Fibroblast of pulmonary artery (primary cell): Measurements from ENCODE around the gene HHATL.
A peak's percentile ranks its signal among the peaks of the same experiment; 100 is the strongest.

Experiments
- DNase-seq: peaks from one replicate; pipeline ENCODE4 v3.0.0-alpha.2; 2010; ENCODE audit warnings: low read depth
- H3K4me3 ChIP-seq: replicated peaks from 2 replicates; pipeline ENCODE4 v1.5.1; 2011; ENCODE audit warnings: low read depth, mild to moderate bottlenecking, control low read depth, low read length, moderate library complexity
- CTCF ChIP-seq: IDR thresholded peaks from 2 replicates; pipeline ENCODE4 v1.5.1; 2011; ENCODE audit warnings: mild to moderate bottlenecking, control low read depth, low read length, inconsistent platforms; ENCODE audit errors: missing control alignments

Gene HHATL

DNA sequence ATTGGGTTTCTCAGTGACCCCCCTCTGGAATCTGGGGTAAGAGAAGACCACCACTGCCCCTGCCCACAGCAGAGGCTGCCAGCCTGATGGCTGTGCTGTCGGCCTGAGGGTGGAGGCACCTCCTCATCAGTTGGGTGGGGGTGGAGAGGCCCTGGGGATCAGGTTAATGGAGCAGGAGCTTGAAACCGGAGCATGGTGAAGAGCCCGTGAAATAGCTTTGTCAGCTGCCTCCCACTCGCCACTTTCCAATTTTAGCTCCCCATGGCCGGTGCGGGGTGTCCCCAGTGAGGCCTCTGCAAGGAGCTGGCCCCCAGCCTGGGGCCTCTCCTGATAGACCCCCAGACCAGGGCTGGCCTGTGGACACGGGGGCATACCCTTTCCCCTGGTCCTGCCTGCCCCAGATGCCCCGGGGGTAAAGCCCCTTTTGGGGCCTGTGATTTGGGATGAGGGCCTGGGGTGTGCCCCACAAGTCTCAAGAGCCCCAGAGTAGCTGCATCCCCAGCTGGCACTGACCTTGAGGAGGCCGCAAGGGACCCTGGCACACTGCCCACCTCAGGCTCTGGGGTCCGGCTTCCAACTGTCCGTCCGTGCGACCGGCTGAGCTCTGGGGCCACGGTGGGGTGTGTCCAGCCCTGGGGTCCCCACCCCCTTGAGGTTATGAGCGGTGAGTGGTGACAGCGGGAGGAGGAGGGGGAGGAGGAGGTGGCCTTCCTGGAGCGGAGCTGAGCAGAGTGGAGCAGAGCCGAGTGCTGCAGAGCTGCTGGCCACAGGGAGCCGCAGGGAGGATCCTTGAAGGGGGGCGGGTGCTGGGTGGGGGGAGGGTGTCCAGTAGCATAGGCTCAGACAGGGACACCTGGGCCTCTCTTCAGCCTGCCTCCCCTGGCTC is at the start of gene HHATL:
Gene HHATL (minus strand): TSS at position 733 of the 886 bp plus-strand sequence. CDS start 1,972 bp downstream, outside the sequence.
- no peak for DNase-seq
- TF ChIP-seq CTCF: no peak
- H3K4me3 ChIP-seq: no peak within 1 kb of the TSS

- TF ChIP-seq CTCF: no peak
- H3K4me3 ChIP-seq: no peak overlapping the region
- peak; percentile 19 for DNase-seq
Observed at GRCh38 chr3:42751609-42752008, 49.0 kb upstream of the HHATL start.

GRCh38 chr3:42750834-42751233 is 48.2 kb upstream of the HHATL start:
- H3K4me3 ChIP-seq: no peak overlapping the region
- DNase-seq: no peak
- no peak for TF ChIP-seq CTCF

DNA sequence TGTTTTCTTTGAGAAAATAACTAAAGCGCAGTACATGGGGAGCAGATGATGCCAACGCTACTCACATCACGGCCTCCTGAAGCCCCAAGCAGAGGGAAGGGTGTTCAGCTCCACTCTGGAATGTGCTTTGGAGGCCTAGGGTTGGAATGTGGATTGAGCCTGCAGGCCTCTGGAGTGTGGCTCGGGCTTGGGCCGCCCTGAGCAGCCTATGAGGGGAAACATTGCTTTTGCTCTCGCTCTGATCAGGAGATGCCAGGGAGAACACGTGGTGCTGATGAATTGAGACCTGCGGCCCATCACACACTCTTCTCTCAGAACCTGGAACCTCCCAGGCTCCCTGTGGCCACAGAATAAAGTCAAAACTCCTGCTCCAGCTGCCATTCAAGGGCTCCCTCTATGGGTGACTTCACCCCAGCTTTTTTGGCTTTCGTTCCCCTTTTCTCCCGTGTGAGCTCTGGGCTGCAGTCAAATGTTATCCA is 47.2 kb upstream of the HHATL start:
- TF ChIP-seq CTCF: peak; percentile 48
- H3K4me3 ChIP-seq: no peak overlapping the region
- DNase-seq: no peak

GRCh38 chr3:42749025-42749752 is 46.6 kb upstream of the HHATL start:
- TF ChIP-seq CTCF: no peak
- DNase-seq: no peak
- H3K4me3 ChIP-seq: no peak overlapping the region

DNA sequence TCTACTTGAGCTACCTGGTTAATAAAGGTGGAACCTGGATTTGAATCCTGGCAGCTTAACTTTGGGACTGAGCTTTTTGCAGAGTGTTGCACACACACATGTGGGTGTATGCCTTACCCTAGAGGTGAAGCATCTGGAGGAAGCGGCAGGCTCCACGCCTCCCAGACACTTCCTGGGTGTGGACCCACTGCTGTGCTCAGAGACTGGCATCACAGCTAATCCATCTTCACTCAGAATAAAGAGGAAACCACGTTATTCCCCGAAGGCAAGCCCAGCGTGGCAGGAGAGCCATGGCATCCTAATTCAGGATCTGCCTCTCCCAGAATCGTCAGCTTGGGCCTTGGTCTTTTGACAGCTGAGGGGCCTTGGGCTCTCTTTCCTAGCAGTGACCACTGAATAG is 45.0 kb upstream of the HHATL start:
- DNase-seq: no peak
- H3K4me3 ChIP-seq: no peak overlapping the region
- no peak for TF ChIP-seq CTCF
